DMS 273 treated with DMSO at 0.1 percent for 48 hours (cell line): ENCODE measurements around the gene TNFRSF8.
A peak's percentile ranks its signal among the peaks of the same experiment; 100 is the strongest.
"Not testable (repeated sequence)": the region's sequence is repeated elsewhere in the genome, so short reads cannot be mapped to it uniquely, and the experiment has no call there.

Experiments
- DNase-seq: peaks from one replicate; lab custom pipeline; 2025; lab: John Stamatoyannopoulos, UW

Gene TNFRSF8

GRCh38 chr1:12087797-12088314 lies 24.8 kb downstream of the TNFRSF8 start:
- DNase-seq: no peak

- no peak for DNase-seq
Observed at GRCh38 chr1:12088607-12089006, 25.5 kb downstream of the TNFRSF8 start.

- DNase-seq: no peak
Observed at GRCh38 chr1:12090326-12090725, 27.2 kb downstream of the TNFRSF8 start.

GRCh38 chr1:12091191-12091590 lies 28.1 kb downstream of the TNFRSF8 start:
- DNase-seq: no peak

GRCh38 chr1:12094180-12094579 lies 31.1 kb downstream of the TNFRSF8 start:
- no peak for DNase-seq

- DNase-seq: no peak
Observed at GRCh38 chr1:12095452-12096263, 32.6 kb downstream of the TNFRSF8 start.

- DNase-seq: no peak
Observed at GRCh38 chr1:12096615-12097014, 33.5 kb downstream of the TNFRSF8 start.

- no peak for DNase-seq
Observed at GRCh38 chr1:12097321-12097720, 34.2 kb downstream of the TNFRSF8 start.

GRCh38 chr1:12098786-12099185 lies 35.7 kb downstream of the TNFRSF8 start:
- no peak for DNase-seq

GRCh38 chr1:12099610-12100009 lies 36.5 kb downstream of the TNFRSF8 start:
- DNase-seq: no peak

- DNase-seq: no peak
Observed at GRCh38 chr1:12100071-12100470, 37.0 kb downstream of the TNFRSF8 start.

- not testable (repeated sequence) for DNase-seq
Observed at GRCh38 chr1:12101120-12101519, 38.0 kb downstream of the TNFRSF8 start.

- DNase-seq: no peak
Observed at GRCh38 chr1:12102066-12102465, 39.0 kb downstream of the TNFRSF8 start.

- no peak for DNase-seq
Observed at GRCh38 chr1:12104417-12104816, 41.3 kb downstream of the TNFRSF8 start.

- no peak for DNase-seq
Observed at GRCh38 chr1:12106153-12106552, 43.0 kb downstream of the TNFRSF8 start.

GRCh38 chr1:12106861-12107260 lies 43.8 kb downstream of the TNFRSF8 start:
- not testable (repeated sequence) for DNase-seq

GRCh38 chr1:12107718-12108117 lies 44.6 kb downstream of the TNFRSF8 start:
- DNase-seq: no peak

- no peak for DNase-seq
Observed at GRCh38 chr1:12109901-12110300, 46.8 kb downstream of the TNFRSF8 start.

GRCh38 chr1:12111741-12112140 lies 48.6 kb downstream of the TNFRSF8 start:
- DNase-seq: no peak

- DNase-seq: no peak
Observed at GRCh38 chr1:12112711-12113161, 49.6 kb downstream of the TNFRSF8 start.

GRCh38 chr1:12113433-12114339 lies 50.6 kb downstream of the TNFRSF8 start:
- DNase-seq: peak; percentile 55

GRCh38 chr1:12114340-12114683 lies 51.2 kb downstream of the TNFRSF8 start:
- no peak for DNase-seq

- DNase-seq: no peak
Observed at GRCh38 chr1:12114916-12115315, 51.8 kb downstream of the TNFRSF8 start.
